Measurements from ENCODE around the gene LCN10.
A peak's percentile ranks its signal among the peaks of the same experiment; 100 is the strongest.
"Not testable (repeated sequence)": the region's sequence is repeated elsewhere in the genome, so short reads cannot be mapped to it uniquely, and the experiment has no call there.

Gene LCN10

DNA sequence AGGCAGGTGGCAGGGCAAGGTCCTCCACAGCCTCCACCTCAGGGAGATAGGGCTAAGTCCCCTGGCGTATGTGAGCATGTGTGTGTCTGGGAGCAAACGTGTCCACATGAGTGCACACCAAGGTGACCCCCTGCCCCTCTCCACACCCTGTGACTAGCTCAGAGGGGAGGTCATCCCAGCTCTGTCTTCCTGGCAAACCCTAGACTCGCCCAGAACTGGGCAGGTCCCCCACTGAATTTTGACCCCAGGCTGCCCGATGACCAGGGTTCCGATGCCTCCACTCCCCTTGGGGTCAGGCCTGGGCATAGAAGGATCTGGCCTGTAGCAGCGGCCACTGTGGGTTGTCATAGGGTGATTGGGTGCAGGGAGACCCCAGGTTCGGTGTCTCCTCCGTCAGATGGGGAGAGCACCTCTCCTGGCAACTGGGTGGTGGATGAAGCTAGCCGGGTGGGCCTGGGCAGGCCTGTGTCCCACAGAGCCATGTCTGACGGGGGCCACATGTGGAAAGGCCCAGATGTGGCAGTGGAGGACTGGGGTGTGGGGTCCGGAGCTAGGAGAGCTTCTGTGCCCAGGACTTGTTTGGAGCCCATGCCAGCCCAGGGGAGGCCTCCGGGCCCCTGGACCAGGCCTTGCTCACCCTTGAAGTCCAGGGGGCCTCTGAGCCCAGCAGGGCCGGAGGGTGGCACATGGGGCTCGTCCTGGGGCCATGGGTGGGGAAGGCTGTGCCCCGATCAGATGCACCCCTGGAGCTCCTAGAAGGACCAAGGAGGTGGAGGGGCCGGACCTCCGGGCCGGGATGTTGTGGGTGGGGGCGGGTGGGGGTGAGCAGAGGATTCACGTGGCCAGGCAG is 24.2 kb downstream of the LCN10 start:
- DNase-seq: no peak

DNA sequence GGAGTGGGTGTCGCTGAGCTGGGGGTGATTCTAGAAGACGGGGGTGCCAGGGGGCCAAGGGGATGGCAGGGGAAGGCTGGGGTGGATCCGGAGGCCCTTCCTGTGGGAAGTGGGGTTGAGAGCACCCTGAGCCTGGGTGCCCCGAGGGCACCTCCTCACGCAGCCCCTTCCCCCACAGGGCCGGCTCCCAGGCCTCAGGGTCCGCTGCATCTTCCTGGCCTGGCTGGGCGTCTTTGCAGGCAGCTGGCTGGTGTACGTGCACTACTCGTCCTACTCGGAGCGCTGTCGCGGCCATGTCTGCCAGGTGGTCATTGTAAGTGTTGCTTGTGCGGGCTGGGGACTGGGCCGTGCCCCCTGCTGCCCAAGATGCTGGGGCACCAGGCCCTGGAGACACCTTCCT is 25.3 kb downstream of the LCN10 start:
- DNase-seq: no peak

DNA sequence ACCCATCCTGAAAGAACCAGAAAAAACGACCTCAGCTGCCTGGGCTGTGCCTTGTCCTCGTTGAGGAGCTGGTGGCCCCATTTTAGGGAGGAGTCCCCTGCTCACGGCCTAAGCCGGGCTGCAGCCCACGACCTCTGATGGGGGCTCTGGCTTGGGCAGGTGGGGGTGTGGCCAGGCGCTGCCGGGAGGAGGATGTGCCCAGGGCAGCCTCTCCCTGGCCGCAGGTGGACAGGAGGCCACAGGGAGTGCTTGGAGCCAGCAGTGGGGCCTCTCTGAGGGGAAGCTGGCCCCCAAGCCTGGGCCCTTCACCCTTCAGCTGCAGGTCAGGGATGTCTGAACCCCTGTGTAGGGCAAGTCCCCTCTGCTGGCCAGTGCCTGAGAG is 27.9 kb downstream of the LCN10 start:
- DNase-seq: no peak

DNA sequence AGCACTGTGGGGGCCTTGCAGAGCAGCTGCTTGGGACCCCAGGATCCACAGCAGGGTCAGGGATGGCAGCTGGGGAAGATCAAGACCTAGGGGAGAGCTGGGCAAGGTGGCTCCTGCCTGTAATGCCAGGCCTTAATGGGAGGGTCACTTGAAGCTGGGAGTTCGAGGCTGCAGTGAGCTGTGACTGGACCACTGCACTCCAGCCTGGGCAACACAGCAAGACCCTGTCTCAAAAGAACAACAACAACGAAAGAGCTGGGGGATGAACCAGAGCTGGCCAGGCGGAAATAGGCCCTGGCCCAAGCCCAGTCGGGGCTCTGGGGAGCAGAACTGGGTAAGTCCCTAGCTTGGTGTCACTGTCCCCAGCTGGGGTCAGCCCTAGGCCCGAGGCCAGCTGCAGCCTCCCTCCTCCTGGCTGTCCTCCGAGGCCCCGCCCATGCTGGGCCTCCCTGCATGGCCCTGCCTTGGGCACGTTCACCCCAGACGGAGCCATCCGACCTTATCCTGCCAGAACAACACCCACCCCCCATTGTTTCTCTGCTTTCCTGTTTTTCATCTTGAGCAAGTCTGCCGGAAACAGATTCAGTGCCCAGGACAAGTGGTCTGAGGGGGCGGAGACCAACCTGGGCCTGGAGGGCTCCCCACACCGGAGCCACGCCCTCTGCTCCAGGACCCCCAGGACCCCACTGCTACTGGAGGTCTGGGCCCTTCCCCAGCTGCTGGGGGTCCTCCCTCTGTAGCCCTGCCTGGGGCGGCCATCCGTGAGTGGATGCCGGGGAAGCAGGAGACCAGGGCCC is 28.4 kb downstream of the LCN10 start:
- no peak for DNase-seq

DNA sequence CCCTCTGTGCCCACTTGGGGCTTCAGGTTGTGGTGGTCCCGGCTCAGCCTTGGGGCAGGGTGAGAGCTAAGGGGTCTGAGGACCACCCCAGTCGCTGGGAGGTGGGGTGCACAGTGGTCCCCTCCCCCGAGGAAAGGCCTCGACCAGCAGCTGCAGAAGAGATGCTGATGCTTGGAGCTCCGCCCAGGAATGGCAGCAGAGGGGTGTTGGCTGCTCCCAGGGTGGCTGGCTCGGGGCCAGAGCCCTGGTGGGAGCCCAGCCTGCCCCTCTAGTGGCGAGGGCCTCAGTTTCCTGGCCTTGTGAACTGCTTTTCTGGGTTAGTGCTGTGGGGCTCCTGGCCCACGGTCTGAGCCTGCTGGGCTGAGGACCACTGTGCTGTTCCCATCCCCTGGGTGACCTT is 29.2 kb downstream of the LCN10 start:
- DNase-seq: peak; percentile 53

DNA sequence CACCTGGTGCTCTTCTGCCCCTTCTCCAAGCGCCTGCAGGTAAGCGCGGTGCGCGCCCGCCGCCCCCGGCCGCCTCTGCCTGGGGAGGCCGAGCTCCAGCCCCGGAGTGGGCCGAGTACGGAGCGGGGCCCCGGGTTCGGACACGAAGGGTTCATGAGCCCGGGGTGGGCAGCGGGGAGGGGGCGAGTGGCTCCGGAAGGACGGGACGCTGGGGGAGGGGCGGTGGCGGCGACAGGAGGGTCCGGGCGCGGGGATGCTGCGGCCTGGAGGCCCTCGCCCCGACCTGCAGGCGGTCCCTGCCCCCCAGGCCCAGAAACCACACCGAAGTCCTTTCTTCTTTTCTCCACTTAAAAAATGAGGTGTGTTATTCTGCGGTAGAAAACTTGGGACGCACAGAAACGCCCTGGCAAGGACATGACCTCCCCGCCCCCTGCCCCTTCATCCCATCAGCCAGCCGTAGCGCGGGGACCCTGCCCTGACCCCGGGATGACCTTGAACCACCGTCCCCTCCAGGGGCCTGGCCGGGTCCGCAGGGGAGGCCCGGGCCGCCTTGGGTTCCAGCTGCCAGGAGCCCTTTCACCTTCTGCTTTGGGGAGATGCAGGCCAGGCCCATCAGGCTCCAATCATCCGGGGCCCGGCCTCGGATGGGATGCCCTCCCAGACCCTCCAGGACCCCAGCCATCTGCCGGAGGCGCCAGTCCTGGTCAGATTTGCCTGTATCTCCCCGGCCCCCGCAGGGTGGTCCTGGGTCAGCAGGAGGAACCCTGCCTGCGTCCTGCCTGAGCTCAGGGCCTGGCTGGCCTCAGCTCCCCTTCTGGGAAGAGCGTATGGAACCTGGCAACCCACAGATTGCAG is 29.8 kb downstream of the LCN10 start:
- DNase-seq: no peak

DNA sequence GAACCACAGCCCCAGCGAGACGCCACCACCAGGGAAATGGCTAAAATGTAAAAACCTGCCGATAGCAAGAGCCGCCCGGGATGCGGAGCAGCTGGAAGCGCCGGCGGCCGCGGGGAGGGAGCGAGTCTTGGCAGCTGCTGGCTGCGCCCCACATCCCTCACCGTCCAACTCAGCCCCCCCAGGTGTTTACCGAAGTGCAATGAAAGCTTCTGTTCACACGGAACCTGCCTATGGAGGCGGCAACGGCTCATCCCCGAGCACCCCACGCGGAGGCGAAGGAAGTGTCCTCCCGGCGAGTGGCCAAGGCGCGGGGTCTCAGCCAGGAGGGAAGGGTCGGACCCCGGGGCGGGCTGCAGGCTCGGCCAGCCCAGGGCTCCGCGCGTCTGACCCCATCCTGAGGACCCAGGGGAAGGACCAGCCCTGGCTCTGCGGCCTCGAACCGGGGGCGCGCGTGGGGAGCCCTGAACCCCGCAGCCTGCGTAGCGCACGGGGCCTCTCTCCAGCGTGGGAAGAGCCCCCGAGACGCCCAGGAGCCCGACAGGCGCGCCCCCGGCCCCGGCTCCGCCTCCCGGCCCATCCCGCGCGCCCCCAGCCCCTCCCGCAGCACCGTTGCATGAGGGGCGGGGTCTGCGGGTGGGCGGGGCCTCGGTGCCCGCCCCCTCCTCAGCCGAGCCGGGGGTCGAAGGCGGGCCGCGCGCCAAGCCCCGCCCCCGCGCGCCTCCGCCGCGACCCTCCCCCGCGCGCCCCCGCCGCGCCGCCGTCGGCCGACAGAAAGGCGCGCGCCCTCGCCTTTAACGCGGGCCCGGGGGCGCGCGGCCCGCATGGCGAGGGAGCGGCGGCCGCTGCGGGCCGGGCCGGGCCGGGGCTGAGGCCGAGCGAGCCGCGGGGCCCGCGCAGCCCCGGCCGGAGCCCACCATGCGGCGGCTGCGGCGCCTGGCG is 30.7 kb downstream of the LCN10 start, which contains the start of gene DIPK1B:
Gene DIPK1B, plus strand, starts transcription at position 822 of the 939 bp plus-strand sequence. Its CDS starts 94 bp downstream, at position 916.
- DNase-seq: peak; percentile 92

DNA sequence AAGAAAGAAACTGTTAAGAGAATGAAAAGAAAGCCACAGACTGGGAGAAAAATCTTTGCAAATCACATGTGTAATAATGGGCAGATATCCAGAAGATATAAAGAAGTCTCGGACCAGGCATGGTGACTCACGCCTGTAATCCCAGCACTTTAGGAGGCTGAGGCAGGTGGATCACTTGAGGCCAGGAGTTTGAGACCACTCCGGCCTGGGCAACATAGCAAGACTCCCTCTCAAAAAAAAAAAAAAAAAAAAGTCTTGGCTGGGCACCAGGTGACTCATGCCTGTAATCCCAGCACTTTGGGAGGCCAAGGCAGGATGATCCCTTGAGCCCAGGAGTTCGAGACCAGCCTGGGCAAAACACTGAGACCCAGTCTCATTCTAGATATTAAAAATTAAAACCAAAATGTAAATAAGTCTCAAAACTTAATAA is 31.5 kb downstream of the LCN10 start:
- peak; percentile 67 for DNase-seq

DNA sequence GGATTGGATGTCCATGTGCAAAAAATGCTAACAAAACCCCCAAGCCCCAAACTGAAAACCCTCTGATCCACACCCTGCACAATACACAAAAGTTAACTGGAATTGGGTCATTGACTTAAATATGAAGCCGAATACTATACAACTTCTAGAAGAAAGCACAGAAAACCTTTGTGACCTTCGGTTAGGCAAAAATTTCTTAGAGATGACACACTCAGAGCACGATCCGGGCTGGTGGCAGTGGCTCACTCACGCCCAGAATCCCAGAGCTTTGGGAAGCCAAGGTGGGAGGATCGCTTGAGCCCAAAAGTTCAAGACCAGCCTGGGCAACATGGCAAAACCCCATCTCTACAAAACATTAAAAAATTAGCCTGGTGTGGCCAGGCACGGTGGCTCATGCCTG is 32.2 kb downstream of the LCN10 start:
- no peak for DNase-seq

DNA sequence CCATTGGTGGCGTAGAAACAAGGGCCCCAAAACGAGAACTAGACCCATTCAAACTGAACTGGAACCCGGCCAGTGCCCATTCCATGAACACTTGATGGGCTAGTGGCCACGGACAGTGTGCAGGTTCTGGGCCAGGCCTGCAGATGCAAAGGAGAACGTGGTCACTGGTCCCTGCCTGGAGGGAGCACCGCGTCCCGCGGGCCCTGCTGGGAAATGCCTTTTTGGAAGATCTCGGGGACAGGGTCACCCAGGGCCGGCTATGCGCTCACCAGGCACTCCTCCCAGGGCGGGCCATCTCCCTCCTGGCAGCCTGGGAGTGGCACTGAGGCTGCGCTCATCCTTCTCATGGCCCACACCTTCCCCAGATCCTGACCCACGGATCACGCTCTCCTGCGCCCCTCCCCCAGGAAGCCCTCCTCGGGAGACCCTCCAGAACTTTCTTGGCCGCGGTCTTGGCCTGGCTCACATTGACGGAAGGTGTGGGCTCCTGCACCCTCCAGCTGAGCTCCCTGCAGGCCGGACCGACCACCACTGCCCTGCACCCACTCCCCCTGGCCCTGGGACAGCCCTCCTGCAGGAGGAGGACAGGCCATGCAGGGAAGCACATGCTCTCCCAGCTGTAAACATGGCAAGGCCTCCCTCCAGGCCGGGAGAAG is 33.2 kb downstream of the LCN10 start:
- DNase-seq: no peak

DNA sequence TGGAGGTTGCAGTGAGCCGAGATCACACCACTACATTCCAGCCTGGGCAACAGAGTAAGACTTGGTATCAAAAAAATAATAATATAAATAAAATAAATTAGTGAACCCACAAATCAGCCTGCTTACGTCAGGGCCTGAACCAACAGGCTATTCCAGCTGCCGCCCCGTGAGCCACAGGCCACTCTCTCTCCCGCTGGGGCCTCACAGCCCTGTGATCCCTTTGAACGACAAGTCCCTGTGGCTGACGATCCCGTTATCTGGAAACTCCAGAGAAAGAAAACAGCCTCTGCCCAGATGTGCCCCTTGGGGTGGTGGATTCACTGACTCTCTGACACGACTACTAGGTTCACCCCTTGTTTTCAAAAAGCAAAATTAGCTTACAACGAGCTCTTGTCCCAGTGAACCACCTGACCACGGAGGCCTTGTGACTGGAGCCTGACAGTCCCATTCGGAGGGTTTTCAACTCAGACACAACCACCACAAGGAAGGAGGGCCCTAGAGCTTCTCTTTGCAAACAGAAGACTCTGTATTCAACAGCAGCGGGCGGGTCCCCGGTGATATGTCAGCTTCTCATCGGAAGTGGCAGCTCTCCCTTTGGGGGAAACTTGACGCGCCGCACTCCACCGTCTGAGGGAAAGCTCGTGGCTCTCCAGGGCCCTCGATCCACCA is 34.8 kb downstream of the LCN10 start:
- no peak for DNase-seq

DNA sequence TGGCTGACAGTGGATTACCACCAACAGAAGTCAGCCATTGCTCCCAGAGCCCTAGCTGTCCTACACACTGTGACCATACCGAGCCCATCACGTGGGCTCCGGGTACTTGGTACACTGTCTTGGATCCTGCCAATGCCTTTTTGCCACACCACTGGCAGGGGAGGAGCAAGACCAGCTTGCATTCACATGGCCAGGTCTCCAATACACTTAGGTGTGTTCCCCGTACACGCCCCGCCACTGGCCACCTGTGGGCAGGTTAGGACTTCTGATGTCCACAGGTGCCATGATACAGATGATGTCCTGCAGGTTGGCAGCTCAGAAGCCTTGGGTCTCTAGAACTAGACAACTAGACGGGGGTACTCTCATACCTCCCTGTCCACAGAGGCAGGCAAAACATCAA is 35.7 kb downstream of the LCN10 start:
- DNase-seq: no peak

DNA sequence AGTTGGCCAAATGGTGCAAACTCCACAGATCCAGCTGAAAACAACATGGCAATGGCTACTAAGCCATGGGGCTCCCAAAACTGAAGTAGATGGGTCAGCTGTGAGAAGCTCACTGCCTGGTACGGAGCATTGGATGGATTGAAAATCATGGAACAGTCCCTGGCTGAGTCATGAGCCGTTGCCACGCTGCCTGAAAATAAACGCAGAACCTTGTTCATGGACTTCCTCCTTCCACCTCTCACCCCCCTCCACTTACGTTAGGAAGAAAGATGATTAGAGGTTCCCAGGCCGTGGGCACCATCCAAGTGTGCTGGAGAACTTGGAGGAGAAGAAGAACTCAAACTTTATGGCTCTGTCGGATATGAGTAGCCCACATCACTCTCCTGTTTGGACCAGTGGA is 37.2 kb downstream of the LCN10 start:
- peak; percentile 43 for DNase-seq

DNA sequence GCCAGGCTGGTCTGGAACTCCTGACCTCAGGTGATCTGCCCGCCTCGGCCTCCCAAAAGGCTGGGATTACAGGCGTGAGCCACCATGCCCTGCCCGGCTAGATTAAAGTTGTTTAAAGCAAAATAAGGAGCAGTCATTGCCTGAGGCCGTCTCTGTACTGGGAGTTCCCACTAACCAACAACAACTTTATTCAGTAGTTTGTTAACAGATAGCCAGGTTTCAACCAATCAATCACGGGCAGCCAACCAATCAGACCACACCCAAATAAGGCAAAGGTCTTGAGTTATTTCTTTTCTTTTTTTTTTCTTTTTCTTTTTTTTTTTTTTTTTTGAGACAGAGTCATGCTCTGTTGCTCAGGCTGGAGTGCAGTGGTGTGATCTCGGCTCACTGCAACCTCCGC is 38.0 kb downstream of the LCN10 start:
- not testable (repeated sequence) for DNase-seq

DNA sequence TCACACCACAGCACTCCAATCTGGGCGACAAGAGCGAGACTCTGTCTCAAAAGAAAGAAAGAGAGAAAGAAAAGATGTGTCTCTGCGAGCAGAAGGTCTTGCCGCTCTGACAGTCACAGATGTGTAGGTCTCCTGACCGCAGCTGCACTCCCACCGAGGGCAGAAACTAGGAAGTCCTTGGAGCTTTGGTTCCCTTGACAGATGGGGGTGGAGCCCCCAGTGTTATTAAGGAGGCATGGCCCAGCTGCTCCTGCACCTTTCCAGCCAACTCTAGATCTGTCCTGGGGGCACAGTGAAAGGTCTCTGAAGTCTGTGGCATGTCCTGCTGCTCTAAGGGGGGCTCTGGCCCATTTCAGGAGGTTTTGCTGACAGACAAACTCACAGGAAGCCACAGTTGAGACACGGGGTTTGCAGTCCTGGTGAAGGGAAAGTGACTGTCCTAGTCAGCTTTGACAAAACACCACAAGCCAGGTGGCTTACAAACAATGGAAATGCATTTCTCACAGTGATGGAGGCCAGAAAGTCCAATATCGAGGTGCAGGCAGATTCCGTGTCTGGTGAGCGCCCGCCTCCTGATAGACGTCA is 39.4 kb downstream of the LCN10 start:
- no peak for DNase-seq

DNA sequence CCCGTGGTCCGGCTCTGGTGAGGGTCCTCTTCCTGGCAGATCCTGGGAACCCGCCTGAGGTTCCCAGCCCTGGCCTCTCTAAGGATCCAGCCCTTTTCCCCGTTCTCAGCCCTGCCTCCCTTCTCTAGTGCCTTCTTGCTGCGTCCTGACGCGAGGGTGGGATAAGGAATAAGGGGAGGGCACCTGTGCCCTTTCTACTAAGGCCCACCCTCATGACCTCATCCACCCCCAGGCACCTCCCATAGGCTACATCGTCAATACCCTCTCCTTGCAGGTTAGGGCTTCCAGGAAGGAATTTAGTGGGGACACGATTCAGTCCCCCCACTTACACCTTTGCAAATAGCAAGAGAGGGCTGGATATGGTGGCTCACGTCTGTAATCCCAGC is 41.1 kb downstream of the LCN10 start:
- DNase-seq: peak; percentile 83

DNA sequence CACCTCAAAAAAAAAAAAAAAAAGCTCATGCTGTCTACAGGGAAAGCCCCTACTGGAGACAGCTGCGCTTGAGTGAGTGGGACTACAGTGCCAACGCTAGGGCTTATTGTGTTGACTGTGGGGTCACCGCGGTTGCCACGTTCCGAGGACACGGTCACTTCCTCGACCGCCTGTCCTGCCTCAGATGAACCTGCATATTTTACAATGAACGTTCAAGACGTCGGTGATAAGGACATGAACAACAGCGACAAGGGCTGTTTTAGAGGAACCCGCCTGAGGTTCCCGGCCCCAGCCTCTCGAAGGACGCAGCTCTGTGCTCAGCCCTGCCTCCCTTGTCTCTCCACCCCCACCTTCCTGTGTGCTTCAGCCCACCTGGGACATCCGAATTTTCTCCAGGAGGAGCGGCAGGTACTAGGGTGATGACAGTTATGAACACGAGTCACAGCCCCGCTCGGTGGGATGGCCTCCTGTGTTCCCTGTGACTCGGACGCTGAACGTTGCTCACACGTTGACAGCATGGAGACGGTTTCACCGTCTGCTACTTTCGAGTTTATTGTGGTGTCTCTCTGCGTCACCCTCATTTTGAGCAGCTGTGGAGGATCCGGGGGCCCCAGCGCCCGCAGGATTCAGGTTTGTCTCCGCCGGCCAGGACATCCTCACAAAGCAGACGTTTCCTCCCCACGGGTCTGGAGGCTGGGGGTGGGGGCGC is 41.6 kb downstream of the LCN10 start:
- DNase-seq: peak; percentile 89

DNA sequence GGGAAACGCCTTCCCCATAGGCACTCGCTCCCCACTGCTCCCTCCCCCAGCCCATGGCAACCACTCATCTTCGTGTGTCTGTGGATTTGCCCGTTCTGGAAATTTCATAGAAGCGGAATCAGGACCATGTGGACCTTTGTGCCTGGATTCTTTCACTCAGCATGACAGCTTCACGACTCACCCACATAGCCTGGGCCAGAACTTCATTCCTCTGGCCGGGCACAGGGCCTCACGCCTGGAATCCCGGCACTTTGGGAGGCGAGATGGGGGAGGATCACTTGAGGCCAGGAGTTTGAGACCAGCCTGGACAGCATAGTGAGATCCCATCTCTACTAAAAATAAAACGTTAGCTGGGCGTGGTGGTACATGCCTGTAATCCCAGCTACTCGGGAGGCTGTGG is 42.4 kb downstream of the LCN10 start:
- no peak for DNase-seq

DNA sequence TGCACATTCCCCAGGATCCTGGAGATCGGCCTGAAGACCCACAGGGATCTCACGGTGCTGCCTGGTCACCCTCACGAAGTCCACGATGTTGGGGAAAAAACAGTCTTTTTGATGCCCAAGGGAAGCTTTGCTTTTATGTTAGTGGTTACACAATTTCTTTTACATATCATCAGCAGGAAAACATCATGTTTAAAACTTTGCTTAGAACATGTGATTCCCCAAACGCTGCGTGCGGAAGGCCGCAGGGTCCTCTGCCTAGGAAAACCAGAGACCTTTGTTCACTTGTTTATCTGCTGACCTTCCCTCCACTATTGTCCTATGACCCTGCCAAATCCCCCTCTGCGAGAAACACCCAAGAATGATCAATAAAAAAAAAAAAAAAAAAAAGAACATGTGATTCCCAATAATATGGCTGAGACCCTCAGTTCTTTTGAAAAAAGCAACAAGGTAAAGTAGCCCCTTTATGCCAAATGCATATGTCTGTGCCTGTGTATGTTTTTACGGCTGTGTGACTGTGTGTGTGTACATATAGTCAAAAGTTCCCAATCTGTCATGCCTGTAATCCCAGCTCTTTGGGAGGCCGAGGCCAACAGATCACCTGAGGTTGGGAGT is 44.0 kb downstream of the LCN10 start:
- peak; percentile 63 for DNase-seq
